Measurements from ENCODE around the gene GADD45A.

GADD45A gene

GRCh38 chr1:67687649-67688048 lies 2.6 kb downstream of the GADD45A start:
- no peak for DNase-seq (ENCODE audit: low read depth in 2 of 3, low spot score in 1 of 3)

- DNase-seq (ENCODE audit: low read depth in 2 of 3, low spot score in 1 of 3) = no peak
Measured at GRCh38 chr1:67688526-67689219, 3.7 kb downstream of the GADD45A start.

GRCh38 chr1:67689267-67690017 lies 4.4 kb downstream of the GADD45A start:
- no peak for DNase-seq (ENCODE audit: low read depth in 2 of 3, low spot score in 1 of 3)

GRCh38 chr1:67690018-67690363 lies 5.0 kb downstream of the GADD45A start:
- no peak for DNase-seq (ENCODE audit: low read depth in 2 of 3, low spot score in 1 of 3)

GRCh38 chr1:67690411-67690810 lies 5.4 kb downstream of the GADD45A start:
- DNase-seq (ENCODE audit: low read depth in 2 of 3, low spot score in 1 of 3) = no peak

GRCh38 chr1:67691712-67692111 lies 6.7 kb downstream of the GADD45A start:
- no peak for DNase-seq (ENCODE audit: low read depth in 2 of 3, low spot score in 1 of 3)

- no peak for DNase-seq (ENCODE audit: low read depth in 2 of 3, low spot score in 1 of 3)
Measured at GRCh38 chr1:67695963-67696362, 11.0 kb downstream of the GADD45A start.

- DNase-seq (ENCODE audit: low read depth in 2 of 3, low spot score in 1 of 3) = no peak
Measured at GRCh38 chr1:67696708-67697107, 11.7 kb downstream of the GADD45A start.

GRCh38 chr1:67700220-67700619 lies 15.2 kb downstream of the GADD45A start:
- DNase-seq (ENCODE audit: low read depth in 2 of 3, low spot score in 1 of 3) = no peak

- DNase-seq (ENCODE audit: low read depth in 2 of 3, low spot score in 1 of 3) = peak in 1 of 3 donors; percentile 9
Measured at GRCh38 chr1:67700692-67701410, 15.8 kb downstream of the GADD45A start.

GRCh38 chr1:67701876-67702275 lies 16.9 kb downstream of the GADD45A start:
- DNase-seq (ENCODE audit: low read depth in 2 of 3, low spot score in 1 of 3) = no peak

- no peak for DNase-seq (ENCODE audit: low read depth in 2 of 3, low spot score in 1 of 3)
Measured at GRCh38 chr1:67704351-67704750, 19.4 kb downstream of the GADD45A start.

- no peak for DNase-seq (ENCODE audit: low read depth in 2 of 3, low spot score in 1 of 3)
Measured at GRCh38 chr1:67705735-67706453, 20.9 kb downstream of the GADD45A start.

- DNase-seq (ENCODE audit: low read depth in 2 of 3, low spot score in 1 of 3) = no peak
Measured at GRCh38 chr1:67708606-67709005, 23.6 kb downstream of the GADD45A start.

- DNase-seq (ENCODE audit: low read depth in 2 of 3, low spot score in 1 of 3) = no peak
Measured at GRCh38 chr1:67710417-67710816, 25.4 kb downstream of the GADD45A start.

GRCh38 chr1:67711158-67711854 lies 26.3 kb downstream of the GADD45A start:
- no peak for DNase-seq (ENCODE audit: low read depth in 2 of 3, low spot score in 1 of 3)

GRCh38 chr1:67711855-67712212 lies 26.8 kb downstream of the GADD45A start:
- no peak for DNase-seq (ENCODE audit: low read depth in 2 of 3, low spot score in 1 of 3)

GRCh38 chr1:67713057-67713846 lies 28.3 kb downstream of the GADD45A start:
- DNase-seq (ENCODE audit: low read depth in 2 of 3, low spot score in 1 of 3) = no peak

GRCh38 chr1:67715819-67716218 lies 30.8 kb downstream of the GADD45A start:
- no peak for DNase-seq (ENCODE audit: low read depth in 2 of 3, low spot score in 1 of 3)

GRCh38 chr1:67716800-67717199 lies 31.8 kb downstream of the GADD45A start:
- DNase-seq (ENCODE audit: low read depth in 2 of 3, low spot score in 1 of 3) = no peak

All from stimulated activated CD4-positive, alpha-beta T cell treated with anti-CD3 and anti-CD28 coated beads, Interleukin-12 subunit alpha, Interleukin-12 subunit beta, amount 100 ng/mL, for 48 hours (primary cell).